ENCODE measurements around the gene POU2F2. TPM values are rescaled to one million over a fixed set of nuclear protein-coding genes. Genes with fewer than 3 reads are reported as not detected.

POU2F2 gene
- total and polyA plus RNA-seq, 10 donors: 22.3 to 67.4 (median 40.0) TPM

DNA sequence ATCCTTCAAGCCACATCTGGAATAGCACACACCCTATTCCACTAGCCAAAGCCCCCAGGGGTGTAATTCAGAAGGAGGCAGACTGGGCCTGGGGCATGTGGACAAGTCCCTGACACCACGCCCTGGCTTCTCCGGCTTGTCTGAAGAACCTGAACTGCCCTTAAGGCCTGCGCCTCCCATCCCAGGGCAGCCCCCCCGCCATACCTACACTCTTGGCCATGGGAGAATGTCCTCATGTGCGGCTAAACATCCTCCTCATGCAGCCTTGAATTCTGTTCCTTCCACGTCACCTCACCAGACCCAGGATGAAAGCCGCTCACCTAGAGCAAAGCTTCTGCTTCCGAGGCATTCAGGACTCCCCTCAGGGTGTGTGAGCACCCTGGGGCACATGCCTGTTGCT lies 24.3 kb upstream of the POU2F2 start:
- intact Hi-C loops (cut with DNase I; ENCODE audit: low total_unique reads): no loop called here
- no peak for DNase-seq
- 88 to 93% (median 90%) methylated on average over 4 to 8 of the region's 8 CpGs for whole genome bisulfite sequencing, 5 donors

DNA sequence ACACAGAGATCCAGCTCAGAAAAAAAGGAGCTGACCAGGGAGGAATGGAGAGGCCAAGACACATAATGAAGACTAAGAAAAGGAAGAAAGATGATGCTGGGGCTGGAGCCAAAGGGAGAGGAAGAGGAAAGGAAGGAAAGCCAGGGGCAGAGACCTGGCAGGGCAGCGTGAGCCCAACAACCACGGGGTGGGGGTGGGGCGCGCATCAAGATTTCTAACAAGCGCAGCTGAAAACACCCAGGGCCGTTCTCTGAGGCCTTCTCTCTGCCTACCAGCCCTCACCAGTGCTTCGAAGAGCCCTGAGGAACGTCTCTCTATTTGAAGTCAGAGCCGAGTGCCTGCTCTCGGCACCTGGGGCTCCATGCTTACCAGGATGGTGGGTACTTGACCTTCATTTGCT lies 23.6 kb upstream of the POU2F2 start:
- Histone ChIP-seq H3K4me1 (peaks cover 0 to 23% (median 14%) of the 10 kb centered on the region in 6 donors), H3K4me3 (no peak overlapping the region), H3K27ac (no peak overlapping the region), H3K27me3 (replicated peaks in 1 of 7) (peaks cover 0 to 43% (median 6%) of the 10 kb centered on the region in 7 donors), H3K36me3 (no peaks in the 10 kb centered on the region), H3K9me3 (no peaks in the 10 kb centered on the region)
- no peak for DNase-seq
- intact Hi-C loops (cut with DNase I; ENCODE audit: low total_unique reads): no loop called here
- WGBS, 5 donors: 64 to 70% (median 69%) methylated on average over 10 of the region's 10 CpGs
- TF ChIP-seq, protein P1, sequence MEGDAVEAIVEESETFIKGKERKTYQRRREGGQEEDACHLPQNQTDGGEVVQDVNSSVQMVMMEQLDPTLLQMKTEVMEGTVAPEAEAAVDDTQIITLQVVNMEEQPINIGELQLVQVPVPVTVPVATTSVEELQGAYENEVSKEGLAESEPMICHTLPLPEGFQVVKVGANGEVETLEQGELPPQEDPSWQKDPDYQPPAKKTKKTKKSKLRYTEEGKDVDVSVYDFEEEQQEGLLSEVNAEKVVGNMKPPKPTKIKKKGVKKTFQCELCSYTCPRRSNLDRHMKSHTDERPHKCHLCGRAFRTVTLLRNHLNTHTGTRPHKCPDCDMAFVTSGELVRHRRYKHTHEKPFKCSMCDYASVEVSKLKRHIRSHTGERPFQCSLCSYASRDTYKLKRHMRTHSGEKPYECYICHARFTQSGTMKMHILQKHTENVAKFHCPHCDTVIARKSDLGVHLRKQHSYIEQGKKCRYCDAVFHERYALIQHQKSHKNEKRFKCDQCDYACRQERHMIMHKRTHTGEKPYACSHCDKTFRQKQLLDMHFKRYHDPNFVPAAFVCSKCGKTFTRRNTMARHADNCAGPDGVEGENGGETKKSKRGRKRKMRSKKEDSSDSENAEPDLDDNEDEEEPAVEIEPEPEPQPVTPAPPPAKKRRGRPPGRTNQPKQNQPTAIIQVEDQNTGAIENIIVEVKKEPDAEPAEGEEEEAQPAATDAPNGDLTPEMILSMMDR (IDR thresholded peaks at IDR 0.05 in 8 of 11, conservative IDR thresholded peaks at IDR 0.05 in 3 of 11): no peak
- TF ChIP-seq POLR2A (IDR thresholded peaks at IDR 0.05) (no peak), POLR2AphosphoS5 (IDR thresholded peaks at IDR 0.05) (no peak)

More for the DNA sequence above, 24.3 kb upstream of the POU2F2 start:
- H3K4me1 ChIP-seq: peaks cover 0 to 23% (median 14%) of the 10 kb centered on the region in 6 donors
- no peak overlapping the region for H3K27ac ChIP-seq
- H3K9me3 ChIP-seq: no peaks in the 10 kb centered on the region
- H3K4me3 ChIP-seq: no peak overlapping the region
- H3K36me3 ChIP-seq: no peaks in the 10 kb centered on the region
- no peak for TF ChIP-seq POLR2A (IDR thresholded peaks at IDR 0.05)
- TF ChIP-seq, protein P1 (IDR thresholded peaks at IDR 0.05 in 8 of 11, conservative IDR thresholded peaks at IDR 0.05 in 3 of 11): no peak
- no peak for TF ChIP-seq POLR2AphosphoS5 (IDR thresholded peaks at IDR 0.05)
- H3K27me3 ChIP-seq (replicated peaks in 1 of 7): peaks cover 0 to 37% (median 0%) of the 10 kb centered on the region in 7 donors

DNA sequence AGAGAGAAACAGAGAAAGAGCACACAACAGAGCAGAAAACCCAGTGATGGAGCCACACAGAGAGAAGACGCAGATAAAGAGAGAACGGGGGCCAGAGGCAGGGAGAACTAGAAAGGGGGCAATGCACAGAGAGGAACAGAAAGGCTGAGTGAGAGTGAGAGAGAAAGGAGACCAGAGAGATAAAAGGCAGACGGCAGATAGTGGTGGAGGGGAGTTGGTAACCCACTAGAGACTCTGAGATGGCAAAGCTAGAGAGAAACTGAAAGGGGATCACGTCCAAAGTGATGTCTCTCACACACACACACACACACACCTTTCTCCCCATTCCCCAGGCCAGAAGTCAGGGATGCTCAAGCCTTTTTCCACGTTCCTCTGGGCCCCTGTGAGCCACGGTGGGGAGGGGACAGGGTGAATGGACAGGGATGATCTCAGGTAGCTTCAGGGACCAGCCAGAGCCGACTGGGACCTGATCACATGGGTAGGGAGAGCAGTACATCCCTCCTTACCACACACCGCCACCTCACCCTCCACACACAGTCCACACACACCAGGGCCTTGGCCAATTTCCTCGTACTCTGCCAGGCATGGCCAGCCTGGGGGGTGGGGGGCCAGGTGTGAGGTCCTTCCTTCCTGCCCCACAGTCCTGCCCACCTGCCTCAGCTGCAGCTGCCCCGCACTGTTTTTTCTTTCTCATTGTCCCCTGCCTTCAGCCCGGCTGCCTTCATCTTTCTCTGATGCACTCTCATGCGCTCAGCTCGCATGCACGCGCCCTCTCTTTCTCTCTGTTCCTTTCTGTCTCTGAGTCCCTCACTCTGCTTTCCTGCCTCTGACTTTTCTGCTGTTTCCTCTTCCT lies 22.5 kb upstream of the POU2F2 start:
- intact Hi-C loops (cut with DNase I; ENCODE audit: low total_unique reads): no loop called here
- Histone ChIP-seq H3K4me3 (peak overlapping the region in 1 of 8 donors; percentile 4), H3K27ac (peak overlapping the region in 3 of 8 donors; percentile 23 to 61 (median 30)), H3K9me3 (no peaks in the 10 kb centered on the region), H3K27me3 (replicated peaks in 1 of 7) (peaks cover 0 to 54% (median 6%) of the 10 kb centered on the region in 7 donors), H3K36me3 (no peaks in the 10 kb centered on the region), H3K4me1 (peaks cover 0 to 23% (median 14%) of the 10 kb centered on the region in 6 donors)
- DNase-seq: peak; percentile 78
- WGBS, 5 donors: 32 to 43% (median 37%) methylated on average over 14 to 15 of the region's 15 CpGs
- TF ChIP-seq, protein P1 (IDR thresholded peaks at IDR 0.05 in 8 of 11, conservative IDR thresholded peaks at IDR 0.05 in 3 of 11): no peak
- peak in 2 of 3 donors; percentile 54 for TF ChIP-seq POLR2AphosphoS5 (IDR thresholded peaks at IDR 0.05)
- TF ChIP-seq POLR2A (IDR thresholded peaks at IDR 0.05): no peak
